ENCODE results near the gene SCD.

The SCD gene

DNA sequence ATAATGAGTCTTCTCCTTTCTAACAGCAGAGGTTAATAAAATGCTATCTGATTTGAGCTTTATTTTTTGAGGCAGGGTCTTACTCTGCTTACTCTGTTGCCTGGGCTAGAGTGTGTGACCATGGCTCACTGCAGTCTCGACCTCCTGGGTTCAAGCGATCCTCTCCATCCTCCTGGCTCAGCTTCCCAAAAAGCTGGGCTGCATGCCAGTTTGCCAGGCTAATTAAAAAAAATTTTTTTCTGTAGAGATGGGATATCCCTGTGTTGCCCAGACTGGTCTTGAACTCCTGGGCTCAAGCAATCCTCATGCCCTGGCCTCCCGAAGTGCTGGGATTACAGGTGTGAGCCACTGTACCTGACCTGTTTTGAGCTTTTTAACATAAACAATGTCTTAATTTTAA is 56.7 kb downstream of the SCD start:
- Histone ChIP-seq H3K36me3 (no peaks in the 10 kb centered on the region), H3K27ac (no peak overlapping the region), H3K9me3 (ENCODE audit: severe bottlenecking) (no peaks in the 10 kb centered on the region), H3K4me3 (ENCODE audit: low read depth, low read length) (no peak overlapping the region), H3K27me3 (ENCODE audit: insufficient read depth, low read depth, severe bottlenecking) (no peaks in the 10 kb centered on the region)
- DNase-seq = no peak
- TF ChIP-seq, protein P1, sequence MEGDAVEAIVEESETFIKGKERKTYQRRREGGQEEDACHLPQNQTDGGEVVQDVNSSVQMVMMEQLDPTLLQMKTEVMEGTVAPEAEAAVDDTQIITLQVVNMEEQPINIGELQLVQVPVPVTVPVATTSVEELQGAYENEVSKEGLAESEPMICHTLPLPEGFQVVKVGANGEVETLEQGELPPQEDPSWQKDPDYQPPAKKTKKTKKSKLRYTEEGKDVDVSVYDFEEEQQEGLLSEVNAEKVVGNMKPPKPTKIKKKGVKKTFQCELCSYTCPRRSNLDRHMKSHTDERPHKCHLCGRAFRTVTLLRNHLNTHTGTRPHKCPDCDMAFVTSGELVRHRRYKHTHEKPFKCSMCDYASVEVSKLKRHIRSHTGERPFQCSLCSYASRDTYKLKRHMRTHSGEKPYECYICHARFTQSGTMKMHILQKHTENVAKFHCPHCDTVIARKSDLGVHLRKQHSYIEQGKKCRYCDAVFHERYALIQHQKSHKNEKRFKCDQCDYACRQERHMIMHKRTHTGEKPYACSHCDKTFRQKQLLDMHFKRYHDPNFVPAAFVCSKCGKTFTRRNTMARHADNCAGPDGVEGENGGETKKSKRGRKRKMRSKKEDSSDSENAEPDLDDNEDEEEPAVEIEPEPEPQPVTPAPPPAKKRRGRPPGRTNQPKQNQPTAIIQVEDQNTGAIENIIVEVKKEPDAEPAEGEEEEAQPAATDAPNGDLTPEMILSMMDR (IDR thresholded peaks at IDR 0.05; ENCODE audit: low read depth, low read length) = no peak

DNA sequence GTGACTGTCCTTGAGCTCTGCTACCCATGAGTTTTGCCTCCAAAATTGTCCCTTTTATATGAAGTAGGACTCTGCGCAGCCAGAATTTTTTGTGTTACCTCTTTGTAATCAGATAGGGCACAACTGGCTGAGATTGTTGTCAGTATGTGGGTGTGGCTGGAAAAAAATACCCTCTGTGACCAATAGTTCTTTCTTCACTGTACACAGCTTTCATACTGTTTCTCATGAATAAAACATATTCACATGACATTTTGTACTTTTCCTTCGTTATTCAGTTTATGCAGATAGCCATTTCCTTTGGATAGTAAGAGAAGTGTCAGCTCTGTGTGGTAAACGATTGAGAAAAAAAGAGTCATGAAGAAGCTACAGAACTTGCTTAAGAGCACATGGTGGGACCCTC is 66.1 kb downstream of the SCD start:
- Histone ChIP-seq H3K4me3 (ENCODE audit: low read depth, low read length) (no peak overlapping the region), H3K27me3 (ENCODE audit: insufficient read depth, low read depth, severe bottlenecking) (no peaks in the 10 kb centered on the region), H3K27ac (no peak overlapping the region), H3K36me3 (no peaks in the 10 kb centered on the region), H3K9me3 (ENCODE audit: severe bottlenecking) (peaks cover 6% of the 10 kb centered on the region)
- TF ChIP-seq, protein P1 (IDR thresholded peaks at IDR 0.05; ENCODE audit: low read depth, low read length) = no peak
- DNase-seq = no peak

Measured in WERI-Rb-1 (cell line).